GM20000 (cell line): ENCODE data around the gene C9orf72.

Experiments
- DNase-seq: peaks from one replicate; pipeline ENCODE4 v3.0.0; 2012; ENCODE audit warnings: low spot score
- CTCF ChIP-seq: IDR thresholded peaks from 2 replicates; pipeline ENCODE4 v1.5.1; 2012; ENCODE audit warnings: mild to moderate bottlenecking, control low read depth; ENCODE audit errors: extremely low read depth, missing control alignments

The C9orf72 gene

GRCh38 chr9:27534131-27534530, 39.1 kb downstream of the C9orf72 start:
- TF ChIP-seq CTCF = no peak
- no peak for DNase-seq

GRCh38 chr9:27533311-27533710, 40.0 kb downstream of the C9orf72 start:
- no peak for DNase-seq
- TF ChIP-seq CTCF = no peak

GRCh38 chr9:27532046-27532445, 41.2 kb downstream of the C9orf72 start:
- no peak for TF ChIP-seq CTCF
- DNase-seq = no peak

GRCh38 chr9:27530915-27531755, 42.1 kb downstream of the C9orf72 start:
- DNase-seq = no peak
- no peak for TF ChIP-seq CTCF

GRCh38 chr9:27529316-27530278, 43.7 kb downstream of the C9orf72 start, which contains the start of gene MOB3B:
MOB3B (minus strand) TSS chr9:27529814; CDS start chr9:27455550, 74,264 bp downstream.
- peak; percentile 86 for DNase-seq
- TF ChIP-seq CTCF = peak; percentile 92

- no peak for TF ChIP-seq CTCF
- peak; percentile 79 for DNase-seq
Observed at GRCh38 chr9:27528886-27529315, 44.4 kb downstream of the C9orf72 start.
